Rectal smooth muscle tissue (tissue), 1 donor: ENCODE measurements around the gene RFT1.
A peak's percentile ranks its signal among the peaks of the same experiment; 100 is the strongest.
"Not testable (repeated sequence)": the region's sequence is repeated elsewhere in the genome, so short reads cannot be mapped to it uniquely, and the experiment has no call there.

ENCODE experiments used
- H3K27ac ChIP-seq: one replicate; pipeline ENCODE4 v1.7.0; 2013; ENCODE audit warnings: low read depth, low read length, inconsistent platforms
- H3K27me3 ChIP-seq: one replicate; pipeline ENCODE4 v1.7.0; 2013; ENCODE audit warnings: low read length; ENCODE audit not compliant: control insufficient read depth, insufficient read depth
- H3K36me3 ChIP-seq: one replicate; pipeline ENCODE4 v1.7.0; 2013; ENCODE audit warnings: low read length; ENCODE audit not compliant: control insufficient read depth, insufficient read depth
- H3K4me1 ChIP-seq: one replicate; pipeline ENCODE4 v1.7.0; 2013; ENCODE audit warnings: low read length; ENCODE audit not compliant: control insufficient read depth, insufficient read depth
- H3K4me3 ChIP-seq: one replicate; pipeline ENCODE4 v1.7.0; 2013; ENCODE audit warnings: low read length
- H3K9ac ChIP-seq: one replicate; pipeline ENCODE4 v1.7.0; 2013; ENCODE audit warnings: low read length

The RFT1 gene

DNA sequence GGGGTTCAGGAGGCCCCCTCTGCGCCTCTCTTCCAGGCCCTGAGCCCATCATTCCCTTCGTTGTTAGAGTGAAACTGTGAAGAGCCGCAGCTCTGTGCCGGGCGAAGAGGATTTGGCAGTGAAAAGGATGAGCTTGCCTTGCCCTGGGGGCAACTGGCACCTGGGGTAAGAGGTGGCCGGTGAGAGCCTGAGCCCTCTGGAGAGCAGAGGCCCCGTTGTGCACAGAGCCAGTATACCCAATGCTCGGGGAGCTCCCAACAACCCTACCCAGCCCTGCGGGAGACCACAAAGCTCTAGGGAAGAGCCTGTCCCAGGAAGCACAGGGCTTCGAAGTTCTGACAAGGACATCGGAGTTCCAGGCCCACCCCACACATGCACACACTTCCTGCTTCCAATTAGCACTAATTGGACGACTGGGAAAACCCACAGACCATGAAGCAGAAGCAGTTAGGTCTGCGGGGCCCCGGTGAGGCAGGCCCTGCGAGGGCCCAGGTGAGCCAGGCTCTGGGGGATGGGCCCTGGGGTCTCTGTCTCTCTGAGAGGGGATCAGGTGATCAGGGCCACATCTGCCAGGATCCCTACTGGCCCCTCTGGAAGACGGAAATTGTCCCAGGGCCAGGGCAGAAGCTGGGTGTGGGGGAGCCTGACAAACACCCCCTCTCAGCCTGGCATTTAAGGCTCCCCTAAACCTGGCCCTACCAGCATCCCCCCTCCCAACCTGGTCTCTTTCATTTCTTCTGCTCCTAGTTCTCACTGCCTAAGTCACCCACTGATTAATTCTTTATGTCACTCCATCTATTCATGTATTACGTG lies 56.5 kb downstream of the RFT1 start:
- H3K4me3 ChIP-seq, result peak overlapping the region; percentile 87
- no peak overlapping the region for H3K27ac ChIP-seq
- H3K36me3 ChIP-seq, result no peaks in the 10 kb centered on the region
- no peaks in the 10 kb centered on the region for H3K27me3 ChIP-seq
- no peak overlapping the region for H3K9ac ChIP-seq
- H3K4me1 ChIP-seq, result peaks cover 5% of the 10 kb centered on the region

DNA sequence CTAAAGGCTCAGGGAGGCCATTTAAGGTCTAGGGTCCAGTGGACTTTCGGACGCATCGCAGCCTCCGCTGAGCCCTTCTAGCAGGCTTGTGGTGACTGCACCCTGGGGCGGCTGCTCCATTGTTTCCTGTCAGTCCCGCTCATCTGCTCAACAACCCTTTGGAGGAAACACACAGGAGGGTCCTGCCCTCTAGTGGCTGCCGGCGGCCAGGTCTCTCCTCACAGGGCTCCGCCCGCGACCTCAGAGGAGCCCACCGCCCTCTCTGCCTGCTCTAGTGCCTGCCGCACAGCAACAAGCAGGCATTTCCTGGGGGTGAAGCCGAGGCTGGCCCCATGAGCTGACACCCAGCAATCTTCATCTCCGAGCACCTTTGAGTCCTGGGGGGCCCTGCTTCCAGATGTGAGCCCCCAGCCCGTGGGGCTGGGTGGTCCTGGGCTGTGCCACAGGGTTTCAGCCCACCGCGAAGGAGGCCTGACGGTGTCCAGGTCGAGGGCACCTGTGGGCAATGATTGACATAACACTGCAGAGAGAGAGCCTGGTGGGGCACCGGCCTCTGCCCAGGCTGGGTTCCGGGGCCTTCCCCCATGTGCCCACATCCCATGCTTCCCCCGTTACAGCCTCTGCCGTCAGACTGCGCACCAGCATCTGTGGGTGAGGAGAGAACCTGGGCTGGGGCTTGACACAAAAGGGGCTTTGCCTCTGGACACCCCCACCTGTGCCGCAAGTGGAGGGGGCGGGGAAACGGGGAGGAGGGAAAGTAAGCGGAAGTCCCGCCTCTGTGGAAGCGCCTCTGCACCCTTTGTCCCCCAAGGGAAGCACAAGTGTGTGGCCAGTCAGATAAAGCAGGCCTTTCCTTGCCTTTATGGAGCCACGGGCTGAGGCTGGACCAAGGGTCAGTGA lies 57.3 kb downstream of the RFT1 start:
- Histone ChIP-seq H3K27me3 (no peaks in the 10 kb centered on the region), H3K27ac (peak overlapping the region; percentile 56), H3K9ac (peak overlapping the region; percentile 46), H3K4me1 (peaks cover 5% of the 10 kb centered on the region), H3K4me3 (peak overlapping the region; percentile 87), H3K36me3 (no peaks in the 10 kb centered on the region)

DNA sequence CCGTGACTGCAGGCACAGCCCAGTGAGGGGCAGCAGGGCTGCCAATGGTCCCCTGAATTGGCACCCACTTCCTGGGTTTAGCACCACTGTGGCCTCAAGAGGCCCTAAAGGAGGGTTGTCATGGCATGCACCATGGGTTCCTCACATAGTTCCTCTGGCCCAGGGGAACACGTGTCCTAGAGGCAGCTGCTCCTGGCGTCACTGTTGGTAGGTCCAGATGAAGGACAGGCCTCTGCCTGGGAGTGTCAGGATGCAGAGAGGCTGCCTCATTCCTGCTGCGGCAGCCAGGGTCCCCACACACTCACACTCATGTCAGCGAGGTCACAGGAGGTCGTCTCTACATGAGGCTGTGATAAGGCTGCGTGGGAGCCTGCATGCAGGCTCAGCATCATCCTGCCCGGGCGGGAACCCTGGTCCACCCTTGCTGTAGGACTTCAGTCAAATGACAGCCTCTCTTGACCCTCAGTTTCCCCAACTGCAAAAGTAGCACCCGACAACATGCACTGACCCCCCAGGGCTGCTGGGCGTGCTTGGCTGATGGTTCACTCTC lies 58.3 kb downstream of the RFT1 start:
- Histone ChIP-seq H3K9ac (peak overlapping the region; percentile 6), H3K36me3 (no peaks in the 10 kb centered on the region), H3K27me3 (no peaks in the 10 kb centered on the region), H3K27ac (no peak overlapping the region), H3K4me1 (peaks cover 5% of the 10 kb centered on the region), H3K4me3 (peak overlapping the region; percentile 87)

DNA sequence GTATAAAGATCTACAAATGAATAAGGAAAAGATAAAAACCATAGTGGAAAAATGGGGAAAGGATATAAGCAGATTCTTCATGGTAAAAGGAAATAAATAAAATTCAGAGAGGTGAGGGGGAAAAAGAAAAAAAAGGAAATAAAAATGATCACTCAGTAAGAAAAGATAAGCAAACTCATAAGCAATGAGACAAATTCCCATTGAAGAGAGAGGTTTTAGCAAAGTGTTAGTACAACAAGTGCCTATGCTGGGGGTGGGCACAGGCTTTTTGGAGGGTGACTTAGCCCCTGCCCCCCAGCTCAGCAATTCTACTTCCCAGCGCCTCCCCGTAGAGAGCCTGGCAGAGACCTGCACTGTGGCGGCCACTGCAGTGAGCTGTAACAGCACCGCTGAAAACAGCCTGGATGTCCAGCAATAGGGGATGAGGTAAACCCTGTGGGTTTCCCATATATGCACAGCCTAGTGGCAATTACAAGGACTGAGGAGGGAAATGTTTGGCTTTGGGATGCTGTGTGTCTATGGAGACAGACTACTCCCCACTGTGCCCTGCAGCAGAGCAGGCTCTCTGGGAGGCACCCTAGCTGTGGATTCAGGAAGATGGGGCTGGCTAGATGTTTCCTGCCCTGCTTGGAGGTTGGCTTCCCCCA lies 60.7 kb downstream of the RFT1 start:
- Histone ChIP-seq H3K4me1 (peaks cover 5% of the 10 kb centered on the region), H3K36me3 (no peaks in the 10 kb centered on the region), H3K9ac (no peak overlapping the region), H3K27me3 (no peaks in the 10 kb centered on the region), H3K4me3 (no peak overlapping the region), H3K27ac (no peak overlapping the region)

DNA sequence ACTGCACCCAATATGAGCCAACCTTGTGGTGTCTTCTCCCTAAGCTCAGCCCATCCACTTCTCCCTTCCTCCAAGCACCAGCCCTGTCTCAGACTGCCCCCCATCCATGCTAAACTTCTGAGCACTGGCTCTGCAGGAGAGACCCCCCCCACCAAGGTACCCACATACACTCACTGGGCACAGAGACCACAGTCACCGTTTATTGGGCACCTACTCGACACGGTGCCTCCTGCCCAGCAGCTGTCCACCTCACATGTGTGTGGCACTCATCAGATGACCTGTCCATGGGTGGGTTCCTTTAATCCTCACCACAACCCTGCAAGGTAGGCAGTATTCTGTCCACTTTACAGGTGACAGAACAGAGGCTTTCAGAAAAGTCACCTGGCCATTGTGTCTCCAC lies 62.1 kb downstream of the RFT1 start:
- Histone ChIP-seq H3K9ac (no peak overlapping the region), H3K27ac (no peak overlapping the region), H3K4me3 (no peak overlapping the region), H3K4me1 (peaks cover 5% of the 10 kb centered on the region), H3K36me3 (no peaks in the 10 kb centered on the region), H3K27me3 (no peaks in the 10 kb centered on the region)

DNA sequence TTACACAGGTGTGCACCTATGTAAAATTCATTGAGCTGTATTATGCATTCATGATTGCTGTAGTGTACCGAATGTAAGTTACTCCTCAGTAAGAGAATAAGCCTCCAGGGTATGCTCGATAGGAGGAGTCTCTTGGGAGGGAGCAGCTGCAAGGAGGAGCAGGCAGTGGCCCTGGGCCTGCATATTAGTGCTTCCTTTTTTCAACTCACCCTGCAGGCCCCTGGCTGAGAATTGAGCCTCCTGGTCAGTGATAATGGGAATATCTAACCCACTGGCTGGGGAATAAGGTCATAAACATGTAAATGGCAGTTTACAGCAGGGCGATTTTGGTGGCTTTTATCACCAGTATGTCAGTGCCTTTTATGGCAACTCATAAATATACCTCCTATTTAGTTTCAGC lies 62.7 kb downstream of the RFT1 start:
- Histone ChIP-seq H3K27me3 (no peaks in the 10 kb centered on the region), H3K36me3 (no peaks in the 10 kb centered on the region), H3K4me1 (peaks cover 5% of the 10 kb centered on the region), H3K4me3 (no peak overlapping the region), H3K9ac (no peak overlapping the region), H3K27ac (no peak overlapping the region)

DNA sequence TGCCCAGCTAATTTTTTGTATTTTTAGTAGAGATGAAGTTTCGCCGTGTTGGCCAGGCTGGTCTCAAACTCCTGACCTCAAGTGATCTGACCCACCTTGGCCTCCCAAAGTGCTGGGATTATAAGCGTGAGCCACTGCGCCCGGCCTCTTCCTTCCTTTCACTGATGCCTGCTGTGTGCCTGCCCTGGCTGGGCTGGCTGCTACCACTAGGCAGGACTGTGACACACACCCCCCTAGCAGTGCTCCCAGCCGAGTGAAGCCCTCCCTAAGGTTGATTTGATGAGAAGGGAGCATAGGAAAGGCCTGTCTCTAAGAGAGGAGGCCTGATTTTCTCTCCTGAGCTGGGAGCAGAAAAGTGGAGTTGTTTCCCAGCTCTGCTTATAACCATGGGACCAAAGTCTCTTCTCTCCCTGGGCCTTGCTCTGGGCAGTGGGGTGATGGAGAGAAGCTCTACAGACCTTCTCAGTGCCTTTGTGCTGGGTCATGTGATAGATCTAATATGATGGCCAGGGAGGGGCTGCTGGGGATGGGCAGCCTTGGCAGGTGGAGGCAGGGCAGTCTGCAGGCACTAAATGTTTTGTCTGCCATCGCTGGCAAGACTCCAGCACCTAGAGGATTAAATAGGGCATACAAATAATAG lies 64.3 kb downstream of the RFT1 start:
- H3K36me3 ChIP-seq, result no peaks in the 10 kb centered on the region
- H3K4me3 ChIP-seq, result no peak overlapping the region
- H3K27ac ChIP-seq, result no peak overlapping the region
- no peak overlapping the region for H3K9ac ChIP-seq
- no peaks in the 10 kb centered on the region for H3K4me1 ChIP-seq
- H3K27me3 ChIP-seq, result no peaks in the 10 kb centered on the region

DNA sequence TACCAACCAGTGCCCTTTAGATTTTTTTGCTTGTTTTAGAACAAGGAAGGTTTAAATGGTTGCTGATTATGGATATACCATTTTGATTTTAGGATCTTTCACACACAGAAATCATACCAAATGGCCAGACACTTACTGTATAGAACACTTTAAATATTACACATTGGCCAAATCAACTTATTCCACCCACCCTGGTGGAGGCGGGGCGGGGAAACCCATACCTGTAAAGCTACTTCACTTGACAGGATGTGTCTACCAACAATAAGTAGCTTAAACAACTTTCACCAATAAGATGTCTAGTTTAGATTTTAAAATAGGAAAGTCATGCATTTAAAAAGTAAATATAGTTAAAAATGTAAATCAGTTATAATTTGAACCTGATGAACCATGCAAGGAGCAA lies 67.3 kb downstream of the RFT1 start:
- Histone ChIP-seq H3K27me3 (no peaks in the 10 kb centered on the region), H3K4me1 (no peaks in the 10 kb centered on the region), H3K27ac (no peak overlapping the region), H3K9ac (no peak overlapping the region), H3K36me3 (no peaks in the 10 kb centered on the region), H3K4me3 (no peak overlapping the region)

DNA sequence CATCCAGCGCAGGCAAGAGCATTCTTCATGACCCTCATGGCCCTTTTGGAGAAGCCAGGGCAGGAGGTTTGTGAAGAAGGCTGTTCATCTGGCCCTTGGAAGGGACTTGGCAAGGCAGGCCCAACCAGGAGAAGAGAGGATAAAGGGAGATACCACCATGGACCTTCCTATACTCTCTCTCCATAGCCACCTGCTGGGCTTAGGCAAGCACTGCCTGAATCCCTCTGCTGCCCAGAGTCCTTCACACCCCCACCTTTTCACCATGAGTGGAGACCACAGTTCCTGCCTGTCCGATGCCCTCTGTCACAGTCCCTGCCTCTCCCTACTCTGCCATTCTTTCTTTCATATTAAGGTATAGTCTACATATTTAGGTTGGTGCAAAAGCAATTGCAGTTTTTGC lies 73.8 kb downstream of the RFT1 start:
- H3K4me1 ChIP-seq, result no peaks in the 10 kb centered on the region
- no peak overlapping the region for H3K27ac ChIP-seq
- H3K4me3 ChIP-seq, result no peak overlapping the region
- H3K9ac ChIP-seq, result no peak overlapping the region
- no peaks in the 10 kb centered on the region for H3K36me3 ChIP-seq
- H3K27me3 ChIP-seq, result no peaks in the 10 kb centered on the region

DNA sequence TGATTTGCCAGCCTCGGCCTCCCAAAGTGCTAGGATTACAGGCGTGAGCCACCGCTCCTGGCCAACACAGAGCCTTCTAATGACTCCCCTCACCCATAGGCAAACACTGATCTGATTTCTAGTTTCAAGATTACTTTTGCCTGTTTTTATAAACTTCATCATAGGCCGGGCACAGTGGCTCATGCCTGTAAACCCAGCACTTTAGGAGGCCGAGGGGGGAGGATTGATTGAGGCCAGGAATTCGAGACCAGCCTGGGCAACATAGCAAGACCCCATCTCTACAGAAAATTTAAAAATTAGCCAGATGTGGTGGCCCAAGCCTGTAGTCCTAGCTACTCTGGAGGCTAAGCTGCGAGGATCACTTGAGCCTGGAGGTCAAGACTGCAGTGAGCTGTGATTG lies 76.0 kb downstream of the RFT1 start:
- H3K27ac ChIP-seq, H3K27me3 ChIP-seq, H3K9ac ChIP-seq, H3K4me1 ChIP-seq, H3K36me3 ChIP-seq, H3K4me3 ChIP-seq: not testable (repeated sequence)

DNA sequence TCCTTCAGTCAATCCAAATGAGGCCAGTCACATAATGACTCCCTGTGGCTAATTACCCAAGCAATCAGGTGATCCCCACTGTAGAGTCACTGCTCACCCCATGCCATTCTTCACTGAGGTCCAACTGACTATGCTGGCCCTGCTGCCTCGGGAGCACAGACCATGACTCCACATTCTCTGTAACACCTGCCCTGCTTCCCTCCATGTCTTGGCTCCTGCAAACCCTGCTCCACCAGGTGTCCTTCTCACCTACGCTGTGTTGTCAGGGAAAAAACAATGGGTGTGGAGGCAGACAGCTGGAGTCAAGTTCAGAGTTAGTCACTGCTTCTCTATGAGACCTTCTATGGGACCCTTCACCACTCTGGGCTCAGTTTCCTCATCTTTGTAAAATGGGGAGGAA lies 78.3 kb downstream of the RFT1 start:
- no peak overlapping the region for H3K27ac ChIP-seq
- H3K9ac ChIP-seq, result no peak overlapping the region
- no peak overlapping the region for H3K4me3 ChIP-seq
- H3K4me1 ChIP-seq, result no peaks in the 10 kb centered on the region
- no peaks in the 10 kb centered on the region for H3K27me3 ChIP-seq
- no peaks in the 10 kb centered on the region for H3K36me3 ChIP-seq

DNA sequence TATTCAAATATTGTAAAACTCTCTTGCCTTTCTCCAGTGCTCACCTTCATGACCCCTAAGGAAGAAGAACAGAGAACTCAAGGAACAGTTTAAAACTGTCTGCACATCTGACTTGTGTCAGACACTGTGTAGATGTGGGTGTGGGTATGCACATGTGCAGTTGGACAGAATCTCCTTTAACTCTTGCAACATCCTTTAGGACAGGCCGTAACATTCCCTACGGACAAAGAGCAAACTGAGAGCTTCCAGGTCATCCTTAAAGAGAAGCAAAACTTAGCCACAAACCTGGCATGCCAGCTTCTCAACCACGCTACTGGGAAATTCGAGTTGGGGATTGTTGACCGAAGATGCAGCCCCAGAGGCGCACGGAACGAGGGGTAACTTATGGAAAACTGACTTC lies 80.2 kb downstream of the RFT1 start:
- H3K4me1 ChIP-seq, result no peaks in the 10 kb centered on the region
- no peak overlapping the region for H3K4me3 ChIP-seq
- no peak overlapping the region for H3K27ac ChIP-seq
- H3K36me3 ChIP-seq, result no peaks in the 10 kb centered on the region
- no peaks in the 10 kb centered on the region for H3K27me3 ChIP-seq
- no peak overlapping the region for H3K9ac ChIP-seq
